SK-N-SH (cell line): ENCODE results near the gene NEK7.
"Not testable (repeated sequence)": the region's sequence is repeated elsewhere in the genome, so short reads cannot be mapped to it uniquely, and the experiment has no call there.

Source experiments
- CTCF ChIP-seq: fragments of 200-600 bp; sonication (generic); IDR thresholded peaks from 2 replicates; pipeline ENCODE4 v1.6.1; 2017; ENCODE audit warnings: antibody characterized with exemption, mild to moderate bottlenecking, moderate library complexity
- ELF1 ChIP-seq: IDR thresholded peaks from 2 replicates; pipeline ENCODE4 v1.4.0; 2012
- EP300 ChIP-seq, 2 experiments: IDR thresholded peaks; 2 replicates each; pipeline versions ENCODE4 v1.4.0 to v1.6.1; 2012; ENCODE audit warnings: borderline replicate concordance in 1 of 2, low read depth in 1 of 2, low read length in 1 of 2
- EZH2phosphoT487 ChIP-seq: fragments of 200-600 bp; sonication (generic); IDR thresholded peaks from 2 replicates; pipeline ENCODE4 v1.6.1; 2017; ENCODE audit warnings: low read depth, mixed run types, mild to moderate bottlenecking, antibody characterized with exemption, moderate library complexity, borderline replicate concordance
- IRF3 ChIP-seq: fragments of 150-350 bp; IDR thresholded peaks from 2 replicates; pipeline ENCODE4 v1.6.1; 2016; ENCODE audit warnings: mild to moderate bottlenecking, low read depth, low read length
- MAX ChIP-seq: IDR thresholded peaks from 2 replicates; pipeline ENCODE4 v1.4.0; 2012; ENCODE audit warnings: low read depth
- NRF1 ChIP-seq: IDR thresholded peaks from 2 replicates; pipeline ENCODE4 v1.6.1; 2012; ENCODE audit warnings: low read depth, mild to moderate bottlenecking, low read length
- PBX3 ChIP-seq: IDR thresholded peaks from 2 replicates; pipeline ENCODE4; 2012
- POLR2AphosphoS5 ChIP-seq: IDR thresholded peaks from 2 replicates; pipeline ENCODE4 v1.6.1; 2012; ENCODE audit warnings: low read depth, low read length
- REST ChIP-seq: IDR thresholded peaks from 2 replicates; pipeline ENCODE4 v1.6.1; 2012; ENCODE audit warnings: mild to moderate bottlenecking, low read depth, low read length, moderate library complexity
- RXRA ChIP-seq: IDR thresholded peaks from 2 replicates; pipeline ENCODE4 v1.4.0; 2012; ENCODE audit warnings: low read depth, mild to moderate bottlenecking, borderline replicate concordance
- SIN3A ChIP-seq: IDR thresholded peaks from 2 replicates; pipeline ENCODE4 v1.6.1; 2012; ENCODE audit warnings: low read depth, mild to moderate bottlenecking, low read length, moderate library complexity, borderline replicate concordance
- TAF1 ChIP-seq: IDR thresholded peaks from 2 replicates; pipeline ENCODE4 v1.6.1; 2012; ENCODE audit warnings: low read depth, mild to moderate bottlenecking, low read length, moderate library complexity, borderline replicate concordance
- USF1 ChIP-seq: IDR thresholded peaks from 2 replicates; pipeline ENCODE4 v1.4.0; 2012; ENCODE audit warnings: low read depth, borderline replicate concordance

GRCh38 chr1:198227454-198227853 is 70.7 kb downstream of the NEK7 start:
- not testable (repeated sequence) for TF ChIP-seq PBX3; USF1; CTCF; EZH2phosphoT487; ELF1; SIN3A; TAF1; POLR2AphosphoS5; REST; RXRA; MAX; NRF1; IRF3; EP300 (IDR thresholded peaks at IDR 0.05; ENCODE audit: borderline replicate concordance in 1 of 2, low read depth in 1 of 2, low read length in 1 of 2)
